CD14-positive monocyte (primary cell): ENCODE data around the gene LMBRD1. TPM values are rescaled to one million over a fixed set of nuclear protein-coding genes. Genes with fewer than 3 reads are reported as not detected.
"Not testable (repeated sequence)": the region's sequence is repeated elsewhere in the genome, so short reads cannot be mapped to it uniquely, and the experiment has no call there.

Source experiments
- DNase-seq, 3 donors: peaks; one replicate each; pipeline ENCODE4 v3.0.0-alpha.2; 2011 to 2022
- H2AFZ ChIP-seq: 2 replicates; pipeline ENCODE4 v1.6.0; 2012; ENCODE audit warnings: mild to moderate bottlenecking, low read depth, low read length, inconsistent platforms; ENCODE audit not compliant: insufficient read depth, poor library complexity, severe bottlenecking
- H3K27ac ChIP-seq, 2 donors: 1 replicate in 1 of 2; 2 replicates in 1 of 2; pipeline ENCODE4 v1.5.1; 2012 to 2013; ENCODE audit warnings: low read length in 2 of 2, control low read depth in 1 of 2, inconsistent platforms in 1 of 2, low read depth in 1 of 2, mild to moderate bottlenecking in 1 of 2
- H3K27me3 ChIP-seq, 2 donors: one replicate each; pipeline versions ENCODE4 v1.6.0 to v1.6.1; 2011 to 2013; ENCODE audit warnings: low read length in 2 of 2; ENCODE audit not compliant: control insufficient read depth in 2 of 2, insufficient read depth in 2 of 2
- H3K36me3 ChIP-seq, 2 donors: replicated peaks in 1 of 2; 1 replicate in 1 of 2; 2 replicates in 1 of 2; pipeline versions ENCODE4 v1.5.1 to v1.6.1; 2012 to 2013; ENCODE audit warnings: low read length in 2 of 2, control low read depth in 1 of 2, inconsistent platforms in 1 of 2, mild to moderate bottlenecking in 1 of 2; ENCODE audit not compliant: insufficient read depth in 2 of 2, control insufficient read depth in 1 of 2
- H3K4me1 ChIP-seq, 2 donors: 1 replicate in 1 of 2; 2 replicates in 1 of 2; pipeline versions ENCODE4 v1.5.1 to v1.6.1; 2012 to 2013; ENCODE audit warnings: low read length in 2 of 2, control low read depth in 1 of 2, inconsistent platforms in 1 of 2, mild to moderate bottlenecking in 1 of 2, moderate library complexity in 1 of 2; ENCODE audit not compliant: insufficient read depth in 2 of 2, control insufficient read depth in 1 of 2
- H3K4me2 ChIP-seq: replicated peaks from 2 replicates; pipeline ENCODE3; 2012; ENCODE audit warnings: low read length, moderate library complexity, mild to moderate bottlenecking; ENCODE audit not compliant: poor library complexity, severe bottlenecking; ENCODE audit errors: extremely low read depth
- H3K4me3 ChIP-seq, 3 experiments: fragments of 200-600 bp in 1 of 3; sonication (generic) in 1 of 3; replicated peaks in 1 of 3; 1 replicate in 2 of 3; 2 replicates in 1 of 3; pipeline ENCODE4 v1.5.1; 2011 to 2013; ENCODE audit warnings: low read length in 3 of 3, mild to moderate bottlenecking in 3 of 3, control low read depth in 2 of 3, low read depth in 2 of 3, inconsistent platforms in 1 of 3, moderate library complexity in 1 of 3
- H3K79me2 ChIP-seq: 2 replicates; pipeline ENCODE4 v1.6.0; 2012; ENCODE audit warnings: mild to moderate bottlenecking, control low read depth, inconsistent platforms, low read length, moderate library complexity; ENCODE audit not compliant: insufficient read depth
- H3K9ac ChIP-seq: 2 replicates; pipeline ENCODE4 v1.6.0; 2017; ENCODE audit warnings: low read length, mild to moderate bottlenecking; ENCODE audit not compliant: insufficient read depth, poor library complexity, severe bottlenecking
- H3K9me3 ChIP-seq, 2 donors: replicated peaks in 1 of 2; 1 replicate in 1 of 2; 2 replicates in 1 of 2; pipeline versions ENCODE4 v1.5.1 to v1.6.1; 2012 to 2013; ENCODE audit warnings: low read length in 2 of 2, control low read depth in 1 of 2; ENCODE audit not compliant: control insufficient read depth in 1 of 2, insufficient read depth in 1 of 2
- H4K20me1 ChIP-seq: 2 replicates; pipeline ENCODE4 v1.6.0; 2012; ENCODE audit warnings: mild to moderate bottlenecking, low read length, control low read depth, moderate library complexity; ENCODE audit not compliant: insufficient read depth
- H3K27ac Mint-ChIP-seq, 7 donors: one replicate each; pipeline ENCODE4 v1.8.0; 2020; ENCODE audit warnings: mild to moderate bottlenecking in 7 of 7, mixed read lengths in 7 of 7, moderate library complexity in 6 of 7, inconsistent platforms in 2 of 7
- H3K27me3 Mint-ChIP-seq, 3 donors: one replicate each; pipeline ENCODE4 v1.8.0; 2021 to 2022; ENCODE audit warnings: low read depth in 3 of 3, mild to moderate bottlenecking in 3 of 3, mixed read lengths in 3 of 3, moderate library complexity in 3 of 3, inconsistent platforms in 1 of 3
- H3K36me3 Mint-ChIP-seq, 2 donors: one replicate each; pipeline ENCODE4 v1.8.0; 2020; ENCODE audit warnings: mixed read lengths in 2 of 2, inconsistent platforms in 1 of 2, mild to moderate bottlenecking in 1 of 2
- H3K4me1 Mint-ChIP-seq: one replicate; pipeline ENCODE4 v1.8.0; 2020; ENCODE audit warnings: mild to moderate bottlenecking, mixed read lengths
- H3K4me3 Mint-ChIP-seq, 2 donors: one replicate each; pipeline ENCODE4 v1.8.0; 2020; ENCODE audit warnings: mild to moderate bottlenecking in 2 of 2, mixed read lengths in 2 of 2, moderate library complexity in 1 of 2
- H3K9me3 Mint-ChIP-seq, 7 donors: one replicate each; pipeline ENCODE4 v1.8.0; 2020 to 2022; ENCODE audit warnings: mixed read lengths in 7 of 7, mild to moderate bottlenecking in 6 of 7, moderate library complexity in 6 of 7, inconsistent platforms in 2 of 7
- WGBS: methylation state at CpG from one replicate; pipeline ENCODE4 v1.1.5; 2013; ENCODE audit warnings: missing lambda C conversion rate; ENCODE audit not compliant: insufficient coverage; 5-methylcytosine and 5-hydroxymethylcytosine counted together
- intact Hi-C, 2 donors: fragments of 100-400 bp; cut with micrococcal nuclease; formaldehyde crosslinking; loops; one replicate each; pipeline versions ENCODE4 v1.15.0 to v1.15.1; 2023
- polyA plus RNA-seq, 3 donors: library from polyadenylated mRNA; depleted of rRNA in 1 of 3; unstranded in 2 of 3; stranded (reverse) in 1 of 3; fragments of 300-500 nt in 2 of 3; fragments of >200 nt in 1 of 3; fragmentation: Illumina TruSeq in 2 of 3; gene quantifications; 1 replicate in 2 of 3; 2 replicates in 1 of 3; pipeline ENCODE4 v1.2.3, GENCODE V29; 2012 to 2021
- TF ChIP-seq, protein P1 (sequence below): fragments of 200-600 bp; IDR thresholded peaks from one replicate; pipeline ENCODE4 v1.8.0; 2022; ENCODE audit warnings: antibody characterized with exemption, mild to moderate bottlenecking

Gene LMBRD1
- polyA plus RNA-seq, 3 donors = 24.7 to 71.6 (median 64.2) TPM

DNA sequence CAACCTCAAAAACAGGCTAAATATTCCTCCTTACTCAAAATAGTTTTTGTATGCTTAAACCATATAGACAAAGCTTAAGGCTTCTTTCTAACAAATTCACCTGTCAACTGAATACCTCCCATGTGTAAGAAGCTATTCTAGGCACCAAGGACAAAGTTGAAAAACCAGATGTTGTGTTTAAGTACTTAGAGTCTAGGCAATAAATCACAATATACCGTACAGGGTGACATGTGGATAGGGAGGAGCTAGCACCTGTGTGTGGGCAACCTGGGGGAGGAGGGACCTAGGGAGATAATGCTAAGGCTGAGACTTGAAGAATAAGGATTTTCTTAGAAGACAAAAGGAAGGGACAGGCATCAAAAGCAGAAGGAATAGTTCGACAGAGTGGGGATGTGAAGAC is 123.5 kb downstream of the LMBRD1 start:
- Mint-ChIP-seq H3K27ac (no peak overlapping the region), H3K9me3 (peaks cover 0 to 2% (median 0%) of the 10 kb centered on the region in 7 donors), H3K27me3 (no peaks in the 10 kb centered on the region), H3K4me1 (no peaks in the 10 kb centered on the region), H3K36me3 (peaks cover 55 to 59% of the 10 kb centered on the region in 2 donors), H3K4me3 (no peak overlapping the region)
- Histone ChIP-seq H3K4me2 (no peak overlapping the region), H3K9me3 (no peaks in the 10 kb centered on the region), H3K4me3 (no peak overlapping the region), H3K4me1 (no peaks in the 10 kb centered on the region), H2AFZ (no peak overlapping the region), H3K79me2 (no peaks in the 10 kb centered on the region), H3K36me3 (peaks cover 40 to 70% of the 10 kb centered on the region in 2 donors), H4K20me1 (no peaks in the 10 kb centered on the region), H3K9ac (no peak overlapping the region), H3K27me3 (no peaks in the 10 kb centered on the region), H3K27ac (no peak overlapping the region)
- TF ChIP-seq, protein P1, sequence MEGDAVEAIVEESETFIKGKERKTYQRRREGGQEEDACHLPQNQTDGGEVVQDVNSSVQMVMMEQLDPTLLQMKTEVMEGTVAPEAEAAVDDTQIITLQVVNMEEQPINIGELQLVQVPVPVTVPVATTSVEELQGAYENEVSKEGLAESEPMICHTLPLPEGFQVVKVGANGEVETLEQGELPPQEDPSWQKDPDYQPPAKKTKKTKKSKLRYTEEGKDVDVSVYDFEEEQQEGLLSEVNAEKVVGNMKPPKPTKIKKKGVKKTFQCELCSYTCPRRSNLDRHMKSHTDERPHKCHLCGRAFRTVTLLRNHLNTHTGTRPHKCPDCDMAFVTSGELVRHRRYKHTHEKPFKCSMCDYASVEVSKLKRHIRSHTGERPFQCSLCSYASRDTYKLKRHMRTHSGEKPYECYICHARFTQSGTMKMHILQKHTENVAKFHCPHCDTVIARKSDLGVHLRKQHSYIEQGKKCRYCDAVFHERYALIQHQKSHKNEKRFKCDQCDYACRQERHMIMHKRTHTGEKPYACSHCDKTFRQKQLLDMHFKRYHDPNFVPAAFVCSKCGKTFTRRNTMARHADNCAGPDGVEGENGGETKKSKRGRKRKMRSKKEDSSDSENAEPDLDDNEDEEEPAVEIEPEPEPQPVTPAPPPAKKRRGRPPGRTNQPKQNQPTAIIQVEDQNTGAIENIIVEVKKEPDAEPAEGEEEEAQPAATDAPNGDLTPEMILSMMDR = no peak
- intact Hi-C loops = no loop called here
- no peak for DNase-seq
- 78% methylated on average over 2 of the region's 2 CpGs for WGBS

DNA sequence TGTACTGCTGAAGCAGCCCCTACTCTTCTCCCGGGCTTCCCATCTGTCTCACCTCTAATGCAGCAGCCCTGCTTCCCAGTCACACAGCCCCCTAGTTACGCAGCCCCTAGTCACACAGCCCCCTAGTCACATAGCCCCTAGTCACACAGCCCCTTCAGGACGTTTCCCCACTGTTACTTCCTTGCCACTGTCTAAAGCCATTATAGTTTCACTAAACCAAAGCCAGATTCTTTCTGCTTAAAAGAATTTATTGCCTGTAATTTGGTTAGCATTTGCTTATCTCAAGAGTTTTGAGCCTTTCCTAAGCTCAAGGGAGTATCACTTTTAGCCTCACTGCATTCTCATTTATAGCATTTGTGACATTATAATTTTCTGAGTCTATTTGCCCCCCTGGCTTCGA is 127.9 kb downstream of the LMBRD1 start:
- no peak for DNase-seq
- no peaks in the 10 kb centered on the region for H3K79me2 ChIP-seq
- H3K4me2 ChIP-seq = no peak overlapping the region
- H3K27me3 ChIP-seq = no peaks in the 10 kb centered on the region
- no peak overlapping the region for H3K9ac ChIP-seq
- TF ChIP-seq, protein P1 = no peak
- H3K27ac ChIP-seq = no peak overlapping the region
- H4K20me1 ChIP-seq = no peaks in the 10 kb centered on the region
- H3K4me3 ChIP-seq = no peak overlapping the region
- no peak overlapping the region for H3K4me3 Mint-ChIP-seq
- intact Hi-C loops = no loop called here
- H2AFZ ChIP-seq = no peak overlapping the region
- H3K27ac Mint-ChIP-seq = no peak overlapping the region
- no peaks in the 10 kb centered on the region for H3K4me1 Mint-ChIP-seq
- peaks cover 18 to 36% of the 10 kb centered on the region in 2 donors for H3K36me3 ChIP-seq
- H3K4me1 ChIP-seq = no peaks in the 10 kb centered on the region
- no peaks in the 10 kb centered on the region for H3K9me3 ChIP-seq
- peaks cover 26 to 28% of the 10 kb centered on the region in 2 donors for H3K36me3 Mint-ChIP-seq
- peaks cover 0 to 2% (median 0%) of the 10 kb centered on the region in 7 donors for H3K9me3 Mint-ChIP-seq
- H3K27me3 Mint-ChIP-seq = no peaks in the 10 kb centered on the region
- 71% methylated on average over 2 of the region's 4 CpGs for WGBS

DNA sequence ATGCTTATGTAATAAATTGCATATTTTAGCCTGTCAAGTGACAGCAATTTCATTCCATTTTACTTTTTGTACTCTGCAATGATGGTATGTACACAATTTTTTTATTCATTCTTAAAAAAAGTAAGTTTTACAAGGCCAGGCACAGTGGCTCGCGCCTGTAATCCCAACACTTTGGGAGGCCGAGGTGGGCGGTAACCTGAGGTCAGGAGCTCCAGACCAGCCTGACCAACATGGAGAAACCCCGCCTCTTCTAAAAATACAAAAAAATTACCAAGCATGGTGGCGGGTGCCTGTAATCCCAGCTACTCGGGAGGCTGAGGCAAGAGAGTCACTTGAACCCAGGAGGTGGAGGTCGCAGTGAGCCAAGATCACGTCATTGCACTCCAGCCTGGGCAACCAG is 130.0 kb downstream of the LMBRD1 start:
- H3K27me3 Mint-ChIP-seq, H3K79me2 ChIP-seq, H3K4me3 Mint-ChIP-seq, H3K4me1 Mint-ChIP-seq, H3K27ac Mint-ChIP-seq, H3K9ac ChIP-seq, H3K27me3 ChIP-seq, H3K9me3 ChIP-seq, H4K20me1 ChIP-seq, DNase-seq, H3K4me1 ChIP-seq, H2AFZ ChIP-seq, H3K4me2 ChIP-seq, H3K4me3 ChIP-seq, intact Hi-C loops, H3K27ac ChIP-seq, H3K9me3 Mint-ChIP-seq: not testable (repeated sequence)
- H3K36me3 Mint-ChIP-seq = peaks cover 9 to 11% of the 10 kb centered on the region in 2 donors
- H3K36me3 ChIP-seq = peaks cover 1 to 15% of the 10 kb centered on the region in 2 donors
- WGBS = 96% methylated on average over 4 of the region's 9 CpGs
